WTC11 (cell line): ENCODE measurements around the gene ZNF566. TPM values are rescaled to one million over a fixed set of nuclear protein-coding genes. Genes with fewer than 3 reads are reported as not detected.
A peak's percentile ranks its signal among the peaks of the same experiment; 100 is the strongest.

Source experiments
- ATAC-seq: fragments of 200-7000 bp; cut with Tn5 transposase; 2 replicates; pipeline ENCODE4 v1.10.0; 2021; ENCODE audit warnings: mild to moderate bottlenecking, moderate library complexity
- CTCF ChIA-PET: fragments of 300-600 bp; sonication (Branson Sonifier 250); formaldehyde crosslinking; loops from one replicate; lab custom pipeline; 2021; ENCODE audit warnings: antibody characterized with exemption; lab: Charles Lee
- POLR2A ChIA-PET: fragments of 350-600 bp; sonication (Branson Sonifier 250); formaldehyde crosslinking; loops from one replicate; lab custom pipeline; 2021; ENCODE audit warnings: antibody characterized with exemption; lab: Charles Lee
- DNase-seq: peaks from one replicate; pipeline ENCODE4 v3.0.0; 2021; ENCODE audit warnings: low spot score
- H3K27ac Mint-ChIP-seq: 2 replicates; pipeline ENCODE4 v1.8.0; 2021; ENCODE audit warnings: mixed read lengths
- H3K27me3 Mint-ChIP-seq: 2 replicates; pipeline ENCODE4 v1.8.0; 2021; ENCODE audit warnings: low read depth, mild to moderate bottlenecking, moderate library complexity, mixed read lengths
- H3K36me3 Mint-ChIP-seq: 2 replicates; pipeline ENCODE4 v1.8.0; 2021; ENCODE audit warnings: mixed read lengths
- H3K4me1 Mint-ChIP-seq: 2 replicates; pipeline ENCODE4 v1.8.0; 2022; ENCODE audit warnings: mixed read lengths
- H3K4me3 Mint-ChIP-seq: 2 replicates; pipeline ENCODE4 v1.8.0; 2021; ENCODE audit warnings: mild to moderate bottlenecking, moderate library complexity, mixed read lengths
- H3K9me3 Mint-ChIP-seq: 2 replicates; pipeline ENCODE4 v1.8.0; 2021; ENCODE audit warnings: mixed read lengths
- ATF1 ChIP-seq: sonication (generic); formaldehyde crosslinking; IDR thresholded peaks from 2 replicates; pipeline ENCODE4 v1.8.1; 2023; ENCODE audit warnings: mild to moderate bottlenecking, moderate library complexity, missing genetic modification reagents
- ATF3 ChIP-seq: sonication (generic); formaldehyde crosslinking; conservative IDR thresholded peaks from 2 replicates; pipeline ENCODE4 v1.8.1; 2022; ENCODE audit warnings: mild to moderate bottlenecking, missing genetic modification reagents
- CTCF ChIP-seq: fragments of 200-600 bp; IDR thresholded peaks from 2 replicates; pipeline ENCODE4 v1.8.0; 2022; ENCODE audit warnings: antibody characterized with exemption
- IRF2 ChIP-seq: sonication (generic); formaldehyde crosslinking; IDR thresholded peaks from 2 replicates; pipeline ENCODE4 v1.8.0; 2022; ENCODE audit warnings: low read depth, missing genetic modification reagents, borderline replicate concordance
- MAX ChIP-seq: sonication (generic); formaldehyde crosslinking; IDR thresholded peaks from 2 replicates; pipeline ENCODE4 v1.8.0; 2022; ENCODE audit warnings: mild to moderate bottlenecking, missing genetic modification reagents
- NFE2L1 ChIP-seq: sonication (generic); formaldehyde crosslinking; IDR thresholded peaks from 2 replicates; pipeline ENCODE4 v1.8.1; 2023; ENCODE audit warnings: missing genetic modification reagents
- RELA ChIP-seq: sonication (generic); formaldehyde crosslinking; IDR thresholded peaks from 2 replicates; pipeline ENCODE4 v1.8.1; 2022; ENCODE audit warnings: missing genetic modification reagents, mild to moderate bottlenecking, borderline replicate concordance
- SMAD3 ChIP-seq: sonication (generic); formaldehyde crosslinking; IDR thresholded peaks from 2 replicates; pipeline ENCODE4 v1.8.0; 2022; ENCODE audit warnings: missing genetic modification reagents, mild to moderate bottlenecking, borderline replicate concordance
- STAT6 ChIP-seq: sonication (generic); formaldehyde crosslinking; conservative IDR thresholded peaks from 2 replicates; pipeline ENCODE4 v1.8.1; 2023; ENCODE audit warnings: mild to moderate bottlenecking, low read depth, missing genetic modification reagents, moderate library complexity
- TEAD4 ChIP-seq: sonication (generic); formaldehyde crosslinking; IDR thresholded peaks from 2 replicates; pipeline ENCODE4 v1.8.0; 2022; ENCODE audit warnings: mild to moderate bottlenecking, missing genetic modification reagents
- ZNF396 ChIP-seq: fragments of 250-450 bp; sonication (Bioruptor Pico); IDR thresholded peaks from 2 replicates; pipeline ENCODE4 v1.8.0; 2021; ENCODE audit warnings: mild to moderate bottlenecking, moderate library complexity, borderline replicate concordance
- total RNA-seq: library from RNA; stranded (reverse); gene quantifications from 3 replicates; pipeline ENCODE4 v1.2.3, GENCODE V29; 2021
- TF ChIP-seq, protein P1 (sequence below): sonication (generic); formaldehyde crosslinking; IDR thresholded peaks from 2 replicates; pipeline ENCODE4 v1.8.0; 2023; ENCODE audit warnings: mild to moderate bottlenecking, missing genetic modification reagents
- TF ChIP-seq, protein P2 (sequence below): fragments of 250-450 bp; sonication (Bioruptor Pico); IDR thresholded peaks from 2 replicates; pipeline ENCODE4 v1.8.0; 2021; ENCODE audit warnings: mild to moderate bottlenecking
- TF ChIP-seq, protein P3 (sequence below): fragments of 250-450 bp; sonication (Bioruptor Pico); IDR thresholded peaks from 2 replicates; pipeline ENCODE4 v1.9.0; 2021; ENCODE audit warnings: mild to moderate bottlenecking
- TF ChIP-seq, protein P4 (sequence below): fragments of 250-450 bp; sonication (Bioruptor Pico); conservative IDR thresholded peaks from 2 replicates; pipeline ENCODE4 v1.9.0; 2021; ENCODE audit warnings: mild to moderate bottlenecking
- TF ChIP-seq, protein P5 (sequence below): sonication (generic); formaldehyde crosslinking; IDR thresholded peaks from 2 replicates; pipeline ENCODE4 v1.8.1; 2023; ENCODE audit warnings: mild to moderate bottlenecking, missing genetic modification reagents
- TF ChIP-seq, protein P6 (sequence below): sonication (generic); formaldehyde crosslinking; IDR thresholded peaks from 2 replicates; pipeline ENCODE4 v1.8.1; 2022; ENCODE audit warnings: mild to moderate bottlenecking, missing genetic modification reagents, moderate library complexity, borderline replicate concordance

The ZNF566 gene
- total RNA-seq, 1 experiment from 2014 or later, result 10.5 TPM

- TF ChIP-seq, protein P1, sequence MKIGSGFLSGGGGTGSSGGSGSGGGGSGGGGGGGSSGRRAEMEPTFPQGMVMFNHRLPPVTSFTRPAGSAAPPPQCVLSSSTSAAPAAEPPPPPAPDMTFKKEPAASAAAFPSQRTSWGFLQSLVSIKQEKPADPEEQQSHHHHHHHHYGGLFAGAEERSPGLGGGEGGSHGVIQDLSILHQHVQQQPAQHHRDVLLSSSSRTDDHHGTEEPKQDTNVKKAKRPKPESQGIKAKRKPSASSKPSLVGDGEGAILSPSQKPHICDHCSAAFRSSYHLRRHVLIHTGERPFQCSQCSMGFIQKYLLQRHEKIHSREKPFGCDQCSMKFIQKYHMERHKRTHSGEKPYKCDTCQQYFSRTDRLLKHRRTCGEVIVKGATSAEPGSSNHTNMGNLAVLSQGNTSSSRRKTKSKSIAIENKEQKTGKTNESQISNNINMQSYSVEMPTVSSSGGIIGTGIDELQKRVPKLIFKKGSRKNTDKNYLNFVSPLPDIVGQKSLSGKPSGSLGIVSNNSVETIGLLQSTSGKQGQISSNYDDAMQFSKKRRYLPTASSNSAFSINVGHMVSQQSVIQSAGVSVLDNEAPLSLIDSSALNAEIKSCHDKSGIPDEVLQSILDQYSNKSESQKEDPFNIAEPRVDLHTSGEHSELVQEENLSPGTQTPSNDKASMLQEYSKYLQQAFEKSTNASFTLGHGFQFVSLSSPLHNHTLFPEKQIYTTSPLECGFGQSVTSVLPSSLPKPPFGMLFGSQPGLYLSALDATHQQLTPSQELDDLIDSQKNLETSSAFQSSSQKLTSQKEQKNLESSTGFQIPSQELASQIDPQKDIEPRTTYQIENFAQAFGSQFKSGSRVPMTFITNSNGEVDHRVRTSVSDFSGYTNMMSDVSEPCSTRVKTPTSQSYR, result no peak
- no peak for TF ChIP-seq RELA (CRISPR knock-in tag)
- no peak for TF ChIP-seq STAT6 (CRISPR knock-in tag)
- peak; percentile 50; the same call in 1 of the 2 replicates for TF ChIP-seq SMAD3 (CRISPR knock-in tag)
- TF ChIP-seq, protein P2, sequence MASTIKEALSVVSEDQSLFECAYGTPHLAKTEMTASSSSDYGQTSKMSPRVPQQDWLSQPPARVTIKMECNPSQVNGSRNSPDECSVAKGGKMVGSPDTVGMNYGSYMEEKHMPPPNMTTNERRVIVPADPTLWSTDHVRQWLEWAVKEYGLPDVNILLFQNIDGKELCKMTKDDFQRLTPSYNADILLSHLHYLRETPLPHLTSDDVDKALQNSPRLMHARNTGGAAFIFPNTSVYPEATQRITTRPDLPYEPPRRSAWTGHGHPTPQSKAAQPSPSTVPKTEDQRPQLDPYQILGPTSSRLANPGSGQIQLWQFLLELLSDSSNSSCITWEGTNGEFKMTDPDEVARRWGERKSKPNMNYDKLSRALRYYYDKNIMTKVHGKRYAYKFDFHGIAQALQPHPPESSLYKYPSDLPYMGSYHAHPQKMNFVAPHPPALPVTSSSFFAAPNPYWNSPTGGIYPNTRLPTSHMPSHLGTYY (CRISPR knock-in tag), result no peak
- TF ChIP-seq NFE2L1, result no peak
- TF ChIP-seq MAX (CRISPR knock-in tag), result no peak
- no peak for TF ChIP-seq IRF2 (CRISPR knock-in tag)
- TF ChIP-seq, protein P3, sequence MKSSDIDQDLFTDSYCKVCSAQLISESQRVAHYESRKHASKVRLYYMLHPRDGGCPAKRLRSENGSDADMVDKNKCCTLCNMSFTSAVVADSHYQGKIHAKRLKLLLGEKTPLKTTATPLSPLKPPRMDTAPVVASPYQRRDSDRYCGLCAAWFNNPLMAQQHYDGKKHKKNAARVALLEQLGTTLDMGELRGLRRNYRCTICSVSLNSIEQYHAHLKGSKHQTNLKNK (CRISPR knock-in tag), result no peak
- TF ChIP-seq, protein P4, sequence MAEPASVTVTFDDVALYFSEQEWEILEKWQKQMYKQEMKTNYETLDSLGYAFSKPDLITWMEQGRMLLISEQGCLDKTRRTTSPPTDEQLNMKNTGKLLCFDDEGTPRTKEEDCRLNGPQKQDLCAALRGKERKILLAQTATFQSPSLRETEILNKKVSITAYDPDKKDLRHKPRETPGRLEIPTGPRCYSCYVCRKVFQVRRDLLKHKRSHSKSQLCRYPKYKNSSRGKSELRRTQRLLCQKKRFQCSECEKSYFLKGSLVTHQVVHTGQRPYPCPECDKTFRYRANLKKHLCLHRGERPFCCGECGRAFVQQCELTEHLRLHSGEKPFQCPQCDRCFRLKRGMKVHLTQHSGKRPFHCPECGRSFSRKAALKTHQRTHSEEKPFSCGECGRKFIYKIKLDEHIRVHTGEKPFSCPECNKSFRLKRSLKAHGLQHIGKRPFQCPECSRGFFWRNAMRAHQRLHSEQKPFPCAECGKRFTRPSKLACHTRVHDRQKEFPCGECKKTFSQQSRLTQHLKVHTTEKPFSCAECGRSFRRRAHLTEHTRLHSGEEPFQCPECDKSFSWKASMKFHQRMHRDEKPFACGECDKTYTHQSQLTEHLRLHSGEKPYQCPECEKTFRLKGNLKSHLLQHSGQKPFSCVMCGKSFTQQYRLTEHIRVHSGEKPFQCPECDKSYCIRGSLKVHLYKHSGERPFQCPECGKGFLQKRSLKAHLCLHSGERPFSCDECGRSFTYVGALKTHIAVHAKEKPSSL (CRISPR knock-in tag), result no peak
- TF ChIP-seq ATF3 (CRISPR knock-in tag), result no peak
- TF ChIP-seq ZNF396, result no peak
These were observed 38.5 kb upstream of the ZNF566 start (continued) for GRCh38 chr19:36527873-36528193.

GRCh38 chr19:36527341-36527740, 38.0 kb upstream of the ZNF566 start:
- ChIA-PET CTCF (no interaction called here), POLR2A (interaction anchor here (0.6 to 1.4 kb wide), 2 partner anchors 38 to 46 kb away, joined by 3 to 4 read pairs; partner anchors contain the start of genes ZNF529 and ZNF566)
- DNase-seq, result no peak
- TF ChIP-seq ATF1 (CRISPR knock-in tag) (no peak), TEAD4 (CRISPR knock-in tag) (no peak), CTCF (no peak), STAT6 (CRISPR knock-in tag) (no peak)
- TF ChIP-seq, protein P5, sequence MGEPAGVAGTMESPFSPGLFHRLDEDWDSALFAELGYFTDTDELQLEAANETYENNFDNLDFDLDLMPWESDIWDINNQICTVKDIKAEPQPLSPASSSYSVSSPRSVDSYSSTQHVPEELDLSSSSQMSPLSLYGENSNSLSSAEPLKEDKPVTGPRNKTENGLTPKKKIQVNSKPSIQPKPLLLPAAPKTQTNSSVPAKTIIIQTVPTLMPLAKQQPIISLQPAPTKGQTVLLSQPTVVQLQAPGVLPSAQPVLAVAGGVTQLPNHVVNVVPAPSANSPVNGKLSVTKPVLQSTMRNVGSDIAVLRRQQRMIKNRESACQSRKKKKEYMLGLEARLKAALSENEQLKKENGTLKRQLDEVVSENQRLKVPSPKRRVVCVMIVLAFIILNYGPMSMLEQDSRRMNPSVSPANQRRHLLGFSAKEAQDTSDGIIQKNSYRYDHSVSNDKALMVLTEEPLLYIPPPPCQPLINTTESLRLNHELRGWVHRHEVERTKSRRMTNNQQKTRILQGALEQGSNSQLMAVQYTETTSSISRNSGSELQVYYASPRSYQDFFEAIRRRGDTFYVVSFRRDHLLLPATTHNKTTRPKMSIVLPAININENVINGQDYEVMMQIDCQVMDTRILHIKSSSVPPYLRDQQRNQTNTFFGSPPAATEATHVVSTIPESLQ, result no peak
- TF ChIP-seq, protein P6, sequence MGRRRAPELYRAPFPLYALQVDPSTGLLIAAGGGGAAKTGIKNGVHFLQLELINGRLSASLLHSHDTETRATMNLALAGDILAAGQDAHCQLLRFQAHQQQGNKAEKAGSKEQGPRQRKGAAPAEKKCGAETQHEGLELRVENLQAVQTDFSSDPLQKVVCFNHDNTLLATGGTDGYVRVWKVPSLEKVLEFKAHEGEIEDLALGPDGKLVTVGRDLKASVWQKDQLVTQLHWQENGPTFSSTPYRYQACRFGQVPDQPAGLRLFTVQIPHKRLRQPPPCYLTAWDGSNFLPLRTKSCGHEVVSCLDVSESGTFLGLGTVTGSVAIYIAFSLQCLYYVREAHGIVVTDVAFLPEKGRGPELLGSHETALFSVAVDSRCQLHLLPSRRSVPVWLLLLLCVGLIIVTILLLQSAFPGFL, result no peak

More at GRCh38 chr19:36527341-36527740, 38.0 kb upstream of the ZNF566 start:
- peaks cover 7% of the 10 kb centered on the region for H3K9me3 Mint-ChIP-seq
- peaks cover 13% of the 10 kb centered on the region for H3K4me1 Mint-ChIP-seq
- peaks cover 33% of the 10 kb centered on the region for H3K36me3 Mint-ChIP-seq
- peak overlapping the region; percentile 100 for H3K27ac Mint-ChIP-seq
- no peaks in the 10 kb centered on the region; the same call in 1 of the 2 replicates for H3K27me3 Mint-ChIP-seq
- H3K4me3 Mint-ChIP-seq, result peak overlapping the region; percentile 99
- no peak for ATAC-seq
